Breast epithelium (tissue), 4 donors: ENCODE measurements around the gene OR2H1. TPM values are rescaled to one million over a fixed set of nuclear protein-coding genes. Genes with fewer than 3 reads are reported as not detected.

Experiments
- DNase-seq, 2 donors: peaks; one replicate each; pipeline ENCODE4 v3.0.0-alpha.2; 2019; ENCODE audit warnings: low spot score in 2 of 2
- H3K27ac ChIP-seq, 2 donors: fragments of 200-600 bp; sonication (generic) in 1 of 2; one replicate each; pipeline ENCODE4 v1.5.1; 2016 to 2019; ENCODE audit warnings: mild to moderate bottlenecking in 1 of 2
- H3K27me3 ChIP-seq, 2 donors: fragments of 200-600 bp; sonication (generic) in 1 of 2; one replicate each; pipeline versions ENCODE4 v1.5.1 to v1.6.0; 2017 to 2019; ENCODE audit warnings: control low read depth in 1 of 2, mild to moderate bottlenecking in 1 of 2
- H3K36me3 ChIP-seq: fragments of 200-600 bp; one replicate; pipeline ENCODE4 v1.5.1; 2019
- H3K4me1 ChIP-seq, 2 donors: fragments of 200-600 bp; sonication (generic); one replicate each; pipeline ENCODE4 v1.5.1; 2016 to 2019; ENCODE audit warnings: control low read depth in 1 of 2
- H3K4me3 ChIP-seq, 3 donors: fragments of 200-600 bp; sonication (generic); 1 replicate in 2 of 3; 2 replicates in 1 of 3; pipeline ENCODE4 v1.5.1; 2016 to 2019; ENCODE audit warnings: mild to moderate bottlenecking in 3 of 3, moderate library complexity in 2 of 3
- H3K9me3 ChIP-seq, 2 donors: fragments of 200-600 bp; sonication (generic) in 1 of 2; one replicate each; pipeline ENCODE4 v1.5.1; 2016 to 2019; ENCODE audit warnings: control low read depth in 1 of 2
- POLR2A ChIP-seq: fragments of 450-650 bp; IDR thresholded peaks from one replicate; pipeline ENCODE4 v1.6.1; 2016; ENCODE audit warnings: antibody characterized with exemption, mild to moderate bottlenecking, moderate library complexity
- POLR2AphosphoS5 ChIP-seq, 3 donors: sonication (generic); formaldehyde crosslinking; IDR thresholded peaks; one replicate each; pipeline ENCODE4 v1.6.1; 2017; ENCODE audit warnings: antibody characterized with exemption in 3 of 3
- intact Hi-C: fragments of 100-400 bp; cut with DNase I; formaldehyde crosslinking; loops from one replicate; pipeline ENCODE4 v1.15.1; 2023; ENCODE audit warnings: low total_unique reads
- total RNA-seq, 3 donors: library from RNA; depleted of rRNA; stranded (reverse); fragments of >200 nt; gene quantifications; one replicate each; pipeline ENCODE4 v1.1.0, GENCODE V29; 2016
- TF ChIP-seq, protein P1 (sequence below), 3 donors: fragments of 450-650 bp; IDR thresholded peaks; one replicate each; pipeline ENCODE4 v1.5.1; 2016 to 2017; ENCODE audit warnings: antibody characterized with exemption in 3 of 3, mild to moderate bottlenecking in 3 of 3, moderate library complexity in 3 of 3

Gene OR2H1
- total RNA-seq, 3 donors from 2014 or later: not detected

DNA sequence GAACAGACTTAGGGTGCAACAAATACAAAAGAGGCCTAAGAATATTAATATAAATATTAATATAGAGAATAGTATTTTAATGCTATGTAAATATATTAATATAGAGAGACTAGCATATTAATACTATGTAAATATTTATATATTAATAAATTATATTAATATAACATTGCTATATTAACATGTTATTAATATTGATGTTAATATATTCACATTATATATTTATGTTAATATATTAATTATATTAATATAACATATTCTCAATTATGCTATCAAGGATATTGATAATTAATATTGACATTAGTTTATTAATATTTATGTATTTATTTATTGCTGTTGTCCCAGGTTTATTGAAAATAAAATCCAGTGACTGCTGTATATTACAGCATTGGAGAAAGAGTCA, 31.9 kb downstream of the OR2H1 start:
- TF ChIP-seq POLR2AphosphoS5 (IDR thresholded peaks at IDR 0.05) (no peak), POLR2A (no peak)
- TF ChIP-seq, protein P1, sequence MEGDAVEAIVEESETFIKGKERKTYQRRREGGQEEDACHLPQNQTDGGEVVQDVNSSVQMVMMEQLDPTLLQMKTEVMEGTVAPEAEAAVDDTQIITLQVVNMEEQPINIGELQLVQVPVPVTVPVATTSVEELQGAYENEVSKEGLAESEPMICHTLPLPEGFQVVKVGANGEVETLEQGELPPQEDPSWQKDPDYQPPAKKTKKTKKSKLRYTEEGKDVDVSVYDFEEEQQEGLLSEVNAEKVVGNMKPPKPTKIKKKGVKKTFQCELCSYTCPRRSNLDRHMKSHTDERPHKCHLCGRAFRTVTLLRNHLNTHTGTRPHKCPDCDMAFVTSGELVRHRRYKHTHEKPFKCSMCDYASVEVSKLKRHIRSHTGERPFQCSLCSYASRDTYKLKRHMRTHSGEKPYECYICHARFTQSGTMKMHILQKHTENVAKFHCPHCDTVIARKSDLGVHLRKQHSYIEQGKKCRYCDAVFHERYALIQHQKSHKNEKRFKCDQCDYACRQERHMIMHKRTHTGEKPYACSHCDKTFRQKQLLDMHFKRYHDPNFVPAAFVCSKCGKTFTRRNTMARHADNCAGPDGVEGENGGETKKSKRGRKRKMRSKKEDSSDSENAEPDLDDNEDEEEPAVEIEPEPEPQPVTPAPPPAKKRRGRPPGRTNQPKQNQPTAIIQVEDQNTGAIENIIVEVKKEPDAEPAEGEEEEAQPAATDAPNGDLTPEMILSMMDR (IDR thresholded peaks at IDR 0.05): no peak

DNA sequence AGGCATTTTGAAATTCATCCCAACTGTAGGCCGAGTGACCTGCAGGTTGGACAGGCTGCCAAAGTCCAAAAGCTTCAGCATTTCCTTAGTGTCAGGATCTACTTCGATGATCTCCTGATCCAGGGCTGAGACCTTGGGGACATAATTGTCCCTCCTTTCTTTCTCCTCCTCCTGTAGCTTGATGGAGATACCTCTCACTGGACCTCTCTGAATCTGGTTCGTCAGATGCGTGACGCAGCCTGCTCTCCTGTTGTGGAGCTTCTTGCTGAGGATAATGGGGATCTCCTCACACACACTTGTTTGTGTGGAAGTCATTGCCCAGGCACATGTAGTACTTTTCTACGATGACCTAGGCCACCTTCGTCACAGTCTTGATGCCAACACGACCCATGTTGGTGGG, 32.3 kb downstream of the OR2H1 start:
- TF ChIP-seq POLR2A (no peak), POLR2AphosphoS5 (IDR thresholded peaks at IDR 0.05) (no peak)
- TF ChIP-seq, protein P1 (IDR thresholded peaks at IDR 0.05): no peak
- H3K9me3 ChIP-seq: no peaks in the 10 kb centered on the region
- H3K27ac ChIP-seq: no peak overlapping the region
- intact Hi-C loops: no loop called here
- H3K27me3 ChIP-seq: no peaks in the 10 kb centered on the region
- H3K4me3 ChIP-seq: no peak overlapping the region
- H3K4me1 ChIP-seq: no peaks in the 10 kb centered on the region
- DNase-seq: no peak
- H3K36me3 ChIP-seq: no peaks in the 10 kb centered on the region

More for the DNA sequence above, 31.9 kb downstream of the OR2H1 start:
- intact Hi-C loops: no loop called here
- H3K9me3 ChIP-seq: no peaks in the 10 kb centered on the region
- no peak for DNase-seq
- no peak overlapping the region for H3K27ac ChIP-seq
- H3K27me3 ChIP-seq: no peaks in the 10 kb centered on the region
- no peak overlapping the region for H3K4me3 ChIP-seq
- no peaks in the 10 kb centered on the region for H3K4me1 ChIP-seq
- no peaks in the 10 kb centered on the region for H3K36me3 ChIP-seq

DNA sequence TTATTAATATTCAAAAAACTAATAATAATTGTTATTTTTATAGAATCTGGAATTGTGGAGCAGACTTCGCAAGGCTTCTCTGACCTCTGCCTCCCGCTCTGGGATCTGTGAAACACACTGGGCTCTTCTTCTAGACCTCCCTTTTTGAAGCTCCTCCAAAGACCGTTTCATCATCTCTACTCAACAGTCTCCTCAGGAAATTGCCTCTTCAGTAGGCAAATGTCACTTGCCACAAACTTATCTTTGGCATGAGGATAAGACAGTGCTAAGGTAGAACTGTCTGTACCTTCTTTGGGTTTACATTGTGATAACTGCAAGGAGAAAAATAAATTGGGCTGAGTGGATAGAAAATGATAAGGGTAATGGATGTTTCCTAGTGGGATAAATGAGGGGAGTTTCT, 33.1 kb downstream of the OR2H1 start:
- H3K9me3 ChIP-seq: no peaks in the 10 kb centered on the region
- H3K4me3 ChIP-seq: no peak overlapping the region
- DNase-seq: no peak
- TF ChIP-seq, protein P1 (IDR thresholded peaks at IDR 0.05): no peak
- TF ChIP-seq POLR2AphosphoS5 (IDR thresholded peaks at IDR 0.05): no peak
- no peaks in the 10 kb centered on the region for H3K4me1 ChIP-seq
- H3K36me3 ChIP-seq: no peaks in the 10 kb centered on the region
- intact Hi-C loops: loop anchor here (2.0 kb wide), 1 partner anchor 33 kb away; no protein-coding TSS in a partner anchor
- no peak overlapping the region for H3K27ac ChIP-seq
- no peaks in the 10 kb centered on the region for H3K27me3 ChIP-seq

DNA sequence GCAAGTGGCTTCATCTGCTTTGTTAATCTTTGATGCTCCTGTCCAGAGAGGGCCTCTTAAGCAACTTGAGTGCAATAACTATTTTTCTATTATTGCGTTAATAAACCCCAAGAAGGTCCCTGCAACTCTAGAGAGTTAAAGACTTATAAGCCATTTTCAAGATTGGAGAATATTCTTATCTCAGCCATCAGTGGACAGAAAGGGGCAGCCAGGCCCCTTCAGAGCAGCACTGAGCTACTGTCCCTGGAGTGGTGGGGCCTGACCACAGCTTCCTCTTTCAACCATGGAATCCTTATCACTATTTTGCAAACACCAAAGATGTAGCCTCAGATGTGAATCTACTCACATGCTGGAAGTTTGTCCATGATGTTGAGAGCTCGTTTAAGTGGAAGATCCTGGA, 33.6 kb downstream of the OR2H1 start:
- TF ChIP-seq POLR2A: no peak
- TF ChIP-seq, protein P1 (IDR thresholded peaks at IDR 0.05): no peak
- no peak for TF ChIP-seq POLR2AphosphoS5 (IDR thresholded peaks at IDR 0.05)
- no peaks in the 10 kb centered on the region for H3K36me3 ChIP-seq
- no peaks in the 10 kb centered on the region for H3K27me3 ChIP-seq
- no peak overlapping the region for H3K27ac ChIP-seq
- intact Hi-C loops: loop anchor here (2.0 kb wide), 1 partner anchor 32 kb away; no protein-coding TSS in a partner anchor
- H3K4me3 ChIP-seq: no peak overlapping the region
- H3K4me1 ChIP-seq: no peaks in the 10 kb centered on the region
- DNase-seq: no peak
- no peaks in the 10 kb centered on the region for H3K9me3 ChIP-seq

DNA sequence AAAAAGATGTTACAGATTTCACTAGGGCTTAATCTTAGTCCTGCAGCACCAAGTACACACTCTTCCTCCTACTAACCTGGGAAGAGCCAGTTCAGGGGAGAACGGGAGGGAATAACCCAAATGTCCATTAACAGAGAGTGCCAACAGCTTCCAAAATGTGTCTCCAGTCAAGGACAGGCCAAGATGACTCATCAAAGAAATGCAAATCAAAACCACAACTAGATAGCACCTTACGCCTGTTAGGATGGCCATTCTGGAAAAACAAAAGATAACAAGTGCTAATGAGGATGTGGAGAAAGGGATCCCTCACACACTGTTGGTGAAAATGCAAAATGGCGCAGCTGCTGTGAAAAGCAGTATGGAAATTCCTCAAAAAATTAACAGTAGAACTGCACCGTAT, 34.6 kb downstream of the OR2H1 start:
- no peak overlapping the region for H3K4me3 ChIP-seq
- H3K36me3 ChIP-seq: no peaks in the 10 kb centered on the region
- no peak for DNase-seq
- intact Hi-C loops: loop anchor here (2.0 kb wide), 1 partner anchor 31 kb away; no protein-coding TSS in a partner anchor
- no peaks in the 10 kb centered on the region for H3K4me1 ChIP-seq
- no peak overlapping the region for H3K27ac ChIP-seq
- no peaks in the 10 kb centered on the region for H3K9me3 ChIP-seq
- TF ChIP-seq, protein P1 (IDR thresholded peaks at IDR 0.05): no peak
- TF ChIP-seq POLR2AphosphoS5 (IDR thresholded peaks at IDR 0.05): no peak
- TF ChIP-seq POLR2A: no peak
- H3K27me3 ChIP-seq: no peaks in the 10 kb centered on the region
